Left ventricle myocardium inferior (tissue), 1 donor: ENCODE data around the gene NR2F1-AS1. TPM values are rescaled to one million over a fixed set of nuclear protein-coding genes. Genes with fewer than 3 reads are reported as not detected.
A peak's percentile ranks its signal among the peaks of the same experiment; 100 is the strongest.
"Not testable (repeated sequence)": the region's sequence is repeated elsewhere in the genome, so short reads cannot be mapped to it uniquely, and the experiment has no call there.

Experiments
- DNase-seq: peaks from one replicate; pipeline ENCODE4 v3.0.0-alpha.2; 2020
- H3K27ac ChIP-seq: fragments of 200-600 bp; replicated peaks from 2 replicates; pipeline ENCODE4 v1.8.0; 2021
- H3K27me3 ChIP-seq: fragments of 200-600 bp; 2 replicates; pipeline ENCODE4 v1.8.0; 2021; ENCODE audit warnings: low read depth
- H3K36me3 ChIP-seq: fragments of 200-600 bp; 2 replicates; pipeline ENCODE4 v1.8.0; 2021
- H3K4me1 ChIP-seq: fragments of 200-600 bp; 2 replicates; pipeline ENCODE4 v1.8.0; 2021
- H3K4me3 ChIP-seq: fragments of 200-600 bp; 2 replicates; pipeline ENCODE4 v1.8.0; 2021; ENCODE audit warnings: mild to moderate bottlenecking, moderate library complexity
- H3K9me3 ChIP-seq: fragments of 200-600 bp; replicated peaks from 2 replicates; pipeline ENCODE4 v1.8.0; 2021
- intact Hi-C: fragments of 100-400 bp; cut with micrococcal nuclease; formaldehyde crosslinking; loops from one replicate; pipeline ENCODE4 v1.11.0; 2022
- total RNA-seq: library from RNA; stranded (reverse); fragmentation: NEBNext Ultra II Directional; extraction: Animal tissue kit (Norgen Biotek cat#: 25700); gene quantifications from one replicate; pipeline ENCODE4 v1.2.1, GENCODE V29; 2021
- TF ChIP-seq, protein P1 (sequence below): fragments of 200-600 bp; IDR thresholded peaks from 2 replicates; pipeline ENCODE4 v1.8.0; 2021; ENCODE audit warnings: antibody characterized with exemption, mild to moderate bottlenecking, borderline replicate concordance
- donor health status: DM: no; HTN: yes; CAD: no; lungs with severe emphysema.

Gene NR2F1-AS1
- total RNA-seq, 1 donor from 2014 or later = 0.60 TPM

DNA sequence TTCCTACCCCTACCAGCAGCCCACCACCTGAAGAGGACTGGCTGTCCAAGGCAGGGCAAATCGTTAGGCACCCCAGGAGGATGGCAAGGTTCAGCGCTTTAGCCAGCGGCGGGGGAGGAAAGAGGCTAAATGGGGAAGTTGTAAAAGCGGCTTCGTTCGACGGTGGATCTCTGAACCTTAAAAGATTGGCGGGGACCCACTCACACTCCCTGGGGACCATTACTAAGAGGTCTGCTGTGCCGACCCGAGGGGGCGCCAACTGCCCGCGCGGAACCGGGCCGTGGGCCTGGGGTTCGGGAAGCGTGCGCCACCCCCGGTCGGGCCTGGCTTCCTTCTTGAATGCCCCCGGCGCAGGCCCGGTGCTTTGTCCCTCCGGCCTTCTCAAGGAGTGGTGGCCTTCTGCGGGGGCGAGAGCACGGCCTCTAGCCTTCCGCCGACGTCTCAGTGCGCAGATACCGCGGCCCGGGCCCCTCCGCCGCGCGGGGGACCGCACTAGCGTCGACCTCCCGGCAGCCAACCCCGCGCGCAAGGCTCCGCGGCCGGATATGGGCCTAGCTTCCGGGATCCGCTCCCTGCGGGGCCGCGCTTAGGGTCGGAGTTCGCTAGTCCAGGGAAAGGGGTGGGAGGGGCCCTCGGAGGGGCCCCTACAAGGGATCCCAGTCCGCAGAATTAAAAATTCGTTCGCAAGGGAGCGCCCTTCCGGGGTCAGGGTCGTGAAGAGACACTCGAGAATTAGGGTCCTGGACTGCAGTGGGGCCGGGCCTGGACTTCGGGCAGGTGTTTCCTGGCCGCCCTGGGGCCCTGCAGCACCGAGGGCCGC lies 10.5 kb downstream of the NR2F1-AS1 start:
- intact Hi-C loops = no loop called here
- H3K4me3 ChIP-seq = peak overlapping the region; percentile 57
- no peak overlapping the region for H3K27ac ChIP-seq
- no peaks in the 10 kb centered on the region for H3K36me3 ChIP-seq
- H3K27me3 ChIP-seq = peaks cover 100% of the 10 kb centered on the region
- DNase-seq = no peak
- peaks cover 22% of the 10 kb centered on the region for H3K4me1 ChIP-seq
- H3K9me3 ChIP-seq = no peaks in the 10 kb centered on the region
- TF ChIP-seq, protein P1, sequence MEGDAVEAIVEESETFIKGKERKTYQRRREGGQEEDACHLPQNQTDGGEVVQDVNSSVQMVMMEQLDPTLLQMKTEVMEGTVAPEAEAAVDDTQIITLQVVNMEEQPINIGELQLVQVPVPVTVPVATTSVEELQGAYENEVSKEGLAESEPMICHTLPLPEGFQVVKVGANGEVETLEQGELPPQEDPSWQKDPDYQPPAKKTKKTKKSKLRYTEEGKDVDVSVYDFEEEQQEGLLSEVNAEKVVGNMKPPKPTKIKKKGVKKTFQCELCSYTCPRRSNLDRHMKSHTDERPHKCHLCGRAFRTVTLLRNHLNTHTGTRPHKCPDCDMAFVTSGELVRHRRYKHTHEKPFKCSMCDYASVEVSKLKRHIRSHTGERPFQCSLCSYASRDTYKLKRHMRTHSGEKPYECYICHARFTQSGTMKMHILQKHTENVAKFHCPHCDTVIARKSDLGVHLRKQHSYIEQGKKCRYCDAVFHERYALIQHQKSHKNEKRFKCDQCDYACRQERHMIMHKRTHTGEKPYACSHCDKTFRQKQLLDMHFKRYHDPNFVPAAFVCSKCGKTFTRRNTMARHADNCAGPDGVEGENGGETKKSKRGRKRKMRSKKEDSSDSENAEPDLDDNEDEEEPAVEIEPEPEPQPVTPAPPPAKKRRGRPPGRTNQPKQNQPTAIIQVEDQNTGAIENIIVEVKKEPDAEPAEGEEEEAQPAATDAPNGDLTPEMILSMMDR = no peak

DNA sequence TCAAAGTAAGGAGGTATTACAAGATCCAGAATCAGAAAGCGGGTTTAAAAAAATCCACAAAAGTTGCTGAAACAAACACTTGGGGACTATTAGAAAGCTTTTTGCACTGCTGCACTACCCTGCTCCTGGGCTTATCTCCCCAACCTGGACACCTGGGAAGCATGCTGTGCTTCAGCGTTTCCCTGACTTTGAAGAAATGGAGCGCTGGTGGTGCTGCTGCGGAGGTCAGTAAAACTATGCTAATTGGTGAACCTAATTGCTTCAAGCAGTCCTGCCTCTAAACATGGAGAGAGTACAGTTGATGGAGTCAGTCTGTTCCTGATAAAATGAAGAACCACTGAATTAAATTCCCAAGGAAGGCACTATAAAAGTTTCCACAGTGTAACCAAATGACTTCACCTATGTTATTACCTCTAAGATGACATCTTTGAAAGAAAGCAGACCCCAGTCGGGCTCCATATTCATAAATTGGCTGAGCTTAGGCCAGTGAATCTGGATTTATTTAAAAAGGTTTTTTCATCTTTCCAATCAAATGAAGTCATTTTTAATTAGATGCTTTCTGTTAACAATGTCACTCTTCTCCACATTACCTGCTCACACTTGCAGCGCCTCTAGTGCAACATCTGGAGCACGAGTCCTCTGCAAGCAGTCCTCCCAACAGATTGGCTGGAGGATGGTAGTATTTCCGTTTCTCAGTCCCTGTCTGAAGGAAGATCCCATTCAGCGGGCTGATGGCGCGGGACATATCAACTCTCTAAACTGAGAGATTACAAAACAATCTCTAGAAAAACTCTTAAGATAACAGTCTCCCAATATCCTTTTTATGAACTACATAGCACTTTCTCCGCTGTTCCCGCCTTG lies 11.5 kb downstream of the NR2F1-AS1 start:
- TF ChIP-seq, protein P1 = no peak
- no peak for DNase-seq
- Histone ChIP-seq H3K9me3 (no peaks in the 10 kb centered on the region), H3K4me3 (no peak overlapping the region), H3K4me1 (peaks cover 22% of the 10 kb centered on the region), H3K27ac (no peak overlapping the region), H3K27me3 (peaks cover 100% of the 10 kb centered on the region), H3K36me3 (no peaks in the 10 kb centered on the region)
- intact Hi-C loops = no loop called here

DNA sequence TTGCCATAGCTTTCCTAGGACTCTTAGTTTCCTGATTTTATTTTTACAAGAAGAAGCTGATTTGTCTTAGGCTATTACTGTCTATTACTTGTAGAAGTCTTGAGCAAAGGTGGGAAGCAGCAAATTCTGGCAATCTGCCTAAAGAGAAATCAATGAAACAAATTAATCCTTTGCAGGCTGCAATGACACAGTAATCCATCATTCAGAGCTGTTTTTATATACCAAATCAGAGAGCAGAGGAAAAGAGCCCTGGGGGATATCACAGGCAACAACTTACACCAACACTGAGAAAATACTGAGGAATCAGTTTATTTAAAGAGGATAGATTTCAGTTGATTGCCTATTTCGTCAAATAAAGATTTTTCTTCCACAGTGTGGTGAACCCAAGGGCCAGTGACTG lies 13.6 kb downstream of the NR2F1-AS1 start:
- H3K4me1 ChIP-seq = peaks cover 17% of the 10 kb centered on the region
- TF ChIP-seq, protein P1 = no peak
- no peak for DNase-seq
- H3K4me3 ChIP-seq = no peak overlapping the region
- peaks cover 94% of the 10 kb centered on the region for H3K27me3 ChIP-seq
- H3K27ac ChIP-seq = no peak overlapping the region
- H3K9me3 ChIP-seq = no peaks in the 10 kb centered on the region
- intact Hi-C loops = no loop called here
- no peaks in the 10 kb centered on the region for H3K36me3 ChIP-seq

DNA sequence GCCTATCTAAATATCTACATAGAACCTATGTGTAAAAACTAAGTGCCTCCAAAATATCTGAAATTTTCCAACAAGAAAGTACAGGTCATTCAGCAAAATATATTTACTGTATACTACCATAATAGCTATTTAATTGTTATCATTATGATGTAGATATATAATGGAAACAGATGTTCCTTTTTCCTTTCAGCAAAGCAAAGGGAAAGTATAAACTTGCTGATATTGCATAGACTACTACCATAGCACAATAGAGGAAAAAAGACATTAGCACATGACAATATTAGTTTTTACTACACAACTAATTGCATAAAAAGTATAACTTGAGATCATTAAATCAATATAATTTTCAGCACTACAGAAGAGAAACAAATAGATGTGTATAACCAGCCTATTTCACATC lies 14.9 kb downstream of the NR2F1-AS1 start:
- no peak for DNase-seq
- intact Hi-C loops = no loop called here
- TF ChIP-seq, protein P1 = no peak
- no peak overlapping the region for H3K4me3 ChIP-seq
- H3K27ac ChIP-seq = no peak overlapping the region
- peaks cover 9% of the 10 kb centered on the region for H3K4me1 ChIP-seq
- H3K9me3 ChIP-seq = no peaks in the 10 kb centered on the region
- H3K36me3 ChIP-seq = no peaks in the 10 kb centered on the region
- H3K27me3 ChIP-seq = peaks cover 92% of the 10 kb centered on the region

DNA sequence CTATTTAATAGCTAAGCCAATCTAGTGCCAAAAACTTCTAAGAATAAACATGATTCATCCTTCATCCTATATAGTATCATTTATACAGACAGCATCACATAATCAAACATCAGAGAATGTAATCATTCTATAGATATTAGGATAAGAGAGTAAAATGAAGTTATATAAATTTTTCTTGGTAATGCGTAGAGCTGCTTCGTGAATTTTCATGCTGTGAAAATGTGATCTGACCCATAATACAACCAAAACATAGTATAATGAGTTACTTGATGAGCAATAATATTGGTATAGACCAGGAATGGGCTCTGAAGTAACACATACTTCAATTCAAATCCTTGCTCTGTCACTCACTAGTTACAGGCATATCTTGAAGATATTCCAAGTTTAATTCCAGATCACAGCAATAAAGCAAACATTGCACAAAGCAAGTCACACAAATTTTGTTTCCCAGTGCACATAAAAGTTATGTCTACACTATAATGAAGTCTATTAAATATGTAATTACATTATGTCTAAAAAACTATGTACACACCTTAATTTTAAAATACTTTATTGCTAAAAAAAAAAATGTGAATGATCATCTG lies 23.9 kb downstream of the NR2F1-AS1 start:
- no peaks in the 10 kb centered on the region for H3K4me1 ChIP-seq
- peaks cover 17% of the 10 kb centered on the region for H3K27me3 ChIP-seq
- no peak overlapping the region for H3K4me3 ChIP-seq
- H3K27ac ChIP-seq = no peak overlapping the region
- no peaks in the 10 kb centered on the region for H3K9me3 ChIP-seq
- intact Hi-C loops = no loop called here
- no peaks in the 10 kb centered on the region for H3K36me3 ChIP-seq
- TF ChIP-seq, protein P1 = no peak
- DNase-seq = no peak

DNA sequence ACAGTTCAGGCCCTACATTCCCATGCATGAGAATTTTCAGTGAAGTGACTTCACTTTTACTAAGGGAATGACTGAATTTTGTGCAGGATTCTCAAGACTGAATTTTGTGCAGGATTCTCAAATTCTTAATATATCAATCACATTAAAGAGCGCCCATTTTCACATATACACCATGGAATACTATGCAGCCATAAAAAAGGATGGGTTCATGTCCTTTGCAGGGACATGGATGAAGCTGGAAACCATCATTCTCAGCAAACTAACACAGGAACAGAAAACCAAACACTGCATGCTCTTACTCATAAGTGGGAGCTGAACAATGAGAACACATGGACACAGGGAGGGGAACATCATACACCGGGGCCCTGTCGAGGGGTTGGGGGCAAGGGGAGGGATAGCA lies 31.4 kb downstream of the NR2F1-AS1 start:
- H3K27ac ChIP-seq, H3K27me3 ChIP-seq, H3K4me3 ChIP-seq, intact Hi-C loops, H3K4me1 ChIP-seq, H3K9me3 ChIP-seq, H3K36me3 ChIP-seq, DNase-seq: not testable (repeated sequence)
